Esophagus squamous epithelium (tissue), 5 donors: ENCODE data around the gene NBL1. TPM values are rescaled to one million over a fixed set of nuclear protein-coding genes. Genes with fewer than 3 reads are reported as not detected.
A peak's percentile ranks its signal among the peaks of the same experiment; 100 is the strongest.

ENCODE experiments used
- DNase-seq: peaks from one replicate; lab custom pipeline; 2025; lab: John Stamatoyannopoulos, UW
- H3K27ac ChIP-seq, 4 donors: fragments of 200-600 bp; sonication (generic); one replicate each; pipeline ENCODE4 v1.5.1; 2016 to 2019; ENCODE audit warnings: mild to moderate bottlenecking in 1 of 4
- H3K27me3 ChIP-seq, 4 donors: fragments of 200-600 bp; sonication (generic); 1 replicate in 3 of 4; 2 replicates in 1 of 4; pipeline versions ENCODE4 v1.5.1 to v1.6.0; 2017 to 2021; ENCODE audit warnings: antibody characterized with exemption in 1 of 4
- H3K36me3 ChIP-seq, 3 donors: fragments of 200-600 bp; sonication (generic); one replicate each; pipeline ENCODE4 v1.5.1; 2016 to 2019
- H3K4me1 ChIP-seq, 3 donors: fragments of 200-600 bp; sonication (generic); one replicate each; pipeline ENCODE4 v1.5.1; 2017 to 2019
- H3K4me3 ChIP-seq, 4 donors: fragments of 200-600 bp; sonication (generic); 1 replicate in 3 of 4; 2 replicates in 1 of 4; pipeline ENCODE4 v1.5.1; 2016 to 2019; ENCODE audit warnings: mild to moderate bottlenecking in 2 of 4, moderate library complexity in 1 of 4
- H3K9me3 ChIP-seq, 3 donors: fragments of 200-600 bp; sonication (generic); one replicate each; pipeline ENCODE4 v1.5.1; 2016 to 2019
- CTCF ChIP-seq, 6 experiments: fragments of 450-650 bp in 4 of 6; fragments of 200-600 bp in 2 of 6; sonication (generic) in 2 of 6; IDR thresholded peaks; one replicate each; pipeline ENCODE4 v1.5.1; 2016 to 2019; ENCODE audit warnings: antibody characterized with exemption in 6 of 6, mild to moderate bottlenecking in 4 of 6, moderate library complexity in 4 of 6
- POLR2A ChIP-seq, 4 donors: fragments of 450-650 bp; IDR thresholded peaks; one replicate each; pipeline ENCODE4 v1.6.1; 2017; ENCODE audit warnings: antibody characterized with exemption in 4 of 4, mild to moderate bottlenecking in 4 of 4, moderate library complexity in 3 of 4
- WGBS, 2 donors: methylation state at CpG; one replicate each; pipeline ENCODE4 v1.1.5; 2018; 5-methylcytosine and 5-hydroxymethylcytosine counted together
- intact Hi-C: fragments of 100-400 bp; cut with DNase I; formaldehyde crosslinking; loops from one replicate; pipeline ENCODE4 v1.15.0; 2022
- total RNA-seq, 4 donors: library from RNA; depleted of rRNA; stranded (reverse); fragments of >200 nt; gene quantifications; one replicate each; pipeline ENCODE4 v1.1.0, GENCODE V29; 2016
- donor health status: DM: yes; HTN: yes; CAD: no.

The NBL1 gene
- total RNA-seq, 4 donors from 2014 or later, result 67.8 to 170 (median 95.1) TPM

- WGBS, 2 donors, result 28 to 43% methylated on average over 3 of the region's 3 CpGs
- Histone ChIP-seq H3K27ac (peak overlapping the region in 1 of 4 donors; percentile 17), H3K4me1 (peaks cover 0 to 90% (median 42%) of the 10 kb centered on the region in 3 donors), H3K27me3 (no peaks in the 10 kb centered on the region), H3K4me3 (no peak overlapping the region), H3K36me3 (peaks cover 0 to 34% (median 0%) of the 10 kb centered on the region in 3 donors), H3K9me3 (no peaks in the 10 kb centered on the region)
- TF ChIP-seq CTCF (IDR thresholded peaks at IDR 0.05) (no peak), POLR2A (IDR thresholded peaks at IDR 0.05) (no peak)
- intact Hi-C loops, result no loop called here
- DNase-seq, result no peak
Observed at GRCh38 chr1:19617376-19617775, 26.7 kb upstream of the NBL1 start.

- intact Hi-C loops, result no loop called here
- Histone ChIP-seq H3K4me1 (peaks cover 0 to 84% (median 42%) of the 10 kb centered on the region in 3 donors), H3K36me3 (peaks cover 0 to 45% (median 0%) of the 10 kb centered on the region in 3 donors), H3K27me3 (no peaks in the 10 kb centered on the region), H3K27ac (peak overlapping the region in 2 of 4 donors; percentile 6 to 8), H3K9me3 (no peaks in the 10 kb centered on the region), H3K4me3 (no peak overlapping the region)
- DNase-seq, result no peak
- WGBS, 2 donors, result 32 to 57% methylated on average over 3 of the region's 3 CpGs
- TF ChIP-seq POLR2A (IDR thresholded peaks at IDR 0.05) (no peak), CTCF (IDR thresholded peaks at IDR 0.05) (no peak)
Observed at GRCh38 chr1:19618428-19618827, 25.7 kb upstream of the NBL1 start.

GRCh38 chr1:19619697-19620384 is 24.3 kb upstream of the NBL1 start:
- Histone ChIP-seq H3K9me3 (no peaks in the 10 kb centered on the region), H3K36me3 (peaks cover 0 to 51% (median 0%) of the 10 kb centered on the region in 3 donors), H3K27ac (peak overlapping the region; percentile 3 to 53 (median 32)), H3K4me1 (peaks cover 0 to 78% (median 42%) of the 10 kb centered on the region in 3 donors), H3K4me3 (no peak overlapping the region), H3K27me3 (no peaks in the 10 kb centered on the region)
- intact Hi-C loops, result no loop called here
- TF ChIP-seq CTCF (IDR thresholded peaks at IDR 0.05) (no peak), POLR2A (IDR thresholded peaks at IDR 0.05) (no peak)
- DNase-seq, result no peak
- WGBS, 2 donors, result 24 to 41% methylated on average over 3 of the region's 3 CpGs

- intact Hi-C loops, result no loop called here
- 31 to 39% methylated on average over 3 of the region's 3 CpGs for WGBS, 2 donors
- Histone ChIP-seq H3K27ac (peak overlapping the region in 3 of 4 donors; percentile 41 to 74 (median 53)), H3K9me3 (no peaks in the 10 kb centered on the region), H3K27me3 (no peaks in the 10 kb centered on the region), H3K4me3 (no peak overlapping the region), H3K4me1 (peaks cover 0 to 70% (median 42%) of the 10 kb centered on the region in 3 donors), H3K36me3 (peaks cover 0 to 51% (median 0%) of the 10 kb centered on the region in 3 donors)
- DNase-seq, result no peak
- TF ChIP-seq CTCF (IDR thresholded peaks at IDR 0.05) (no peak), POLR2A (IDR thresholded peaks at IDR 0.05) (no peak)
Observed at GRCh38 chr1:19620786-19621185, 23.3 kb upstream of the NBL1 start.

GRCh38 chr1:19621274-19621950 is 22.7 kb upstream of the NBL1 start:
- intact Hi-C loops, result no loop called here
- Histone ChIP-seq H3K4me3 (no peak overlapping the region), H3K4me1 (peaks cover 0 to 66% (median 42%) of the 10 kb centered on the region in 3 donors), H3K9me3 (no peaks in the 10 kb centered on the region), H3K27ac (peak overlapping the region in 3 of 4 donors; percentile 41 to 74 (median 53)), H3K27me3 (no peaks in the 10 kb centered on the region), H3K36me3 (peaks cover under 1 to 51% (median 4%) of the 10 kb centered on the region in 3 donors)
- TF ChIP-seq CTCF (IDR thresholded peaks at IDR 0.05), result no peak
- no peak for TF ChIP-seq POLR2A (IDR thresholded peaks at IDR 0.05)
- 65 to 76% methylated on average over 3 to 4 of the region's 4 CpGs for WGBS, 2 donors
- no peak for DNase-seq
